Measurements from ENCODE around the gene PSMD5. TPM values are rescaled to one million over a fixed set of nuclear protein-coding genes. Genes with fewer than 3 reads are reported as not detected.

The PSMD5 gene
- total and polyA plus RNA-seq, 9 of the 15 experiments (the other 6 are each of a cell fraction or from before 2014, with no cell fraction given), result 46.4 to 148 (median 76.3) TPM

DNA sequence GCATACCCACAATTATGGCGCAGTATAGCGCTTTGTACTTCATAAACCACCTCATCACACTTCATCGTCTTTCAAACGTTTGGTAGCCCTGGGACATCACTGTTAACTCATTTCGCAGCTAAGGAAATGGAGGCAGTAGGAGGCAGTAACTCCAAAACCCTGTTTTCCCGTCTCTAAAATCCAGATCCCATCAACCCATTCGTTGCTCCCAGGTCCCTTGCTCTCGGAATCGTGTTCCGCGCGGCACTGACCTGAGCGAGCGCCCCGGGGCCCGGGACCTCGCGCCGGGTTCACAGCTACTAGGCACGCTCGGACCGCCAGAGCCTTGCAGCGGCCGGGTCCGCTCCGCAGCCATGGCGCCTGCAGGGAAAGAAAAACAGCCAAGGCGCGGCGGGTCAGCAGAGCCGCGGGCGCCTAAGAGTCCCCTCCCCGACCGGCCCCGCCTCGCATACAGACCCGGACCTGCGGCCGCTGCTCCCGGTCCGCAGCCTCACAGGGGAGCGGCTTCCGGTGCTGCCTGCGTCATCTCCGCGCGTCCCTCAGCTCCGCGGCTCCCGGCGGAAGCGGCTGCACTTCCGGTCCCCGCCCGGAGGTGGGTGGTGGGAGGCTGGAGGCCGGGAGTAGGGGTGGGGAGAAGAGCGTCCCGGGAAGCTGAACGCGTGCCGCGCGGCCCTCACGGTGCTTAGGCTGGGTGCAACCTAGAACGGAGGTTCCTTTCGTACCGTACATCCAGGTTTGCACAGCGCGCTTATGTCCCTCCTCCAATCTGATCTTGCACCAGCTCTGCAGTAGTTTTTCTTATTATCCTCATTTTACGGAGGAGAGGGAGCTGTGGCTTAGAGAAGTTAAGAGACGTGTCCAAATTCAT, 49.6 kb downstream of the PSMD5 start, which contains the start of gene FBXW2 (continued):
- TF ChIP-seq, protein P1, sequence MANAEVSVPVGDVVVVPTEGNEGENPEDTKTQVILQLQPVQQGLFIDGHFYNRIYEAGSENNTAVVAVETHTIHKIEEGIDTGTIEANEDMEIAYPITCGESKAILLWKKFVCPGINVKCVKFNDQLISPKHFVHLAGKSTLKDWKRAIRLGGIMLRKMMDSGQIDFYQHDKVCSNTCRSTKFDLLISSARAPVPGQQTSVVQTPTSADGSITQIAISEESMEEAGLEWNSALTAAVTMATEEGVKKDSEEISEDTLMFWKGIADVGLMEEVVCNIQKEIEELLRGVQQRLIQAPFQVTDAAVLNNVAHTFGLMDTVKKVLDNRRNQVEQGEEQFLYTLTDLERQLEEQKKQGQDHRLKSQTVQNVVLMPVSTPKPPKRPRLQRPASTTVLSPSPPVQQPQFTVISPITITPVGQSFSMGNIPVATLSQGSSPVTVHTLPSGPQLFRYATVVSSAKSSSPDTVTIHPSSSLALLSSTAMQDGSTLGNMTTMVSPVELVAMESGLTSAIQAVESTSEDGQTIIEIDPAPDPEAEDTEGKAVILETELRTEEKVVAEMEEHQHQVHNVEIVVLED (CRISPR knock-in tag; IDR thresholded peaks at IDR 0.05), result peak; percentile 53; the same call in 1 of the 2 replicates
- TF ChIP-seq GTF2F1 (IDR thresholded peaks at IDR 0.05; ENCODE audit: low read depth, low read length) (peak; percentile 47; the same call in 1 of the 2 replicates), ZNF324 (CRISPR knock-in tag; IDR thresholded peaks at IDR 0.05) (peak; percentile 65; the same call in 1 of the 2 replicates), ZNF644 (tag; IDR thresholded peaks at IDR 0.05; ENCODE audit: low read depth) (no peak; the same call in 1 of the 2 replicates), HEY1 (CRISPR knock-in tag; IDR thresholded peaks at IDR 0.05; ENCODE audit: borderline replicate concordance) (peak; percentile 88; the same call in 1 of the 2 replicates), MTA1 (IDR thresholded peaks at IDR 0.05; ENCODE audit: borderline replicate concordance) (peak; percentile 98), ETV1 (tag; conservative IDR thresholded peaks at IDR 0.05; ENCODE audit: low read depth) (peak; percentile 99), SUPT5H (IDR thresholded peaks at IDR 0.05) (peak; percentile 99), SMARCC2 (IDR thresholded peaks at IDR 0.05; ENCODE audit: low read depth) (peak; percentile 51; the same call in 1 of the 2 replicates), RB1 (IDR thresholded peaks at IDR 0.05; ENCODE audit: low read depth) (peak; percentile 94), NR2C1 (IDR thresholded peaks at IDR 0.05) (0 out of 2 replicates have a peak, but pooled peaks have one; percentile 46), NR2C1 (tag; IDR thresholded peaks at IDR 0.05) (peak; percentile 74), TCF3 (CRISPR knock-in tag; IDR thresholded peaks at IDR 0.05) (no peak), CBX2 (IDR thresholded peaks at IDR 0.05; ENCODE audit: insufficient read depth, low read length, poor library complexity, severe bottlenecking) (no peak)
- TF ChIP-seq, protein P2, sequence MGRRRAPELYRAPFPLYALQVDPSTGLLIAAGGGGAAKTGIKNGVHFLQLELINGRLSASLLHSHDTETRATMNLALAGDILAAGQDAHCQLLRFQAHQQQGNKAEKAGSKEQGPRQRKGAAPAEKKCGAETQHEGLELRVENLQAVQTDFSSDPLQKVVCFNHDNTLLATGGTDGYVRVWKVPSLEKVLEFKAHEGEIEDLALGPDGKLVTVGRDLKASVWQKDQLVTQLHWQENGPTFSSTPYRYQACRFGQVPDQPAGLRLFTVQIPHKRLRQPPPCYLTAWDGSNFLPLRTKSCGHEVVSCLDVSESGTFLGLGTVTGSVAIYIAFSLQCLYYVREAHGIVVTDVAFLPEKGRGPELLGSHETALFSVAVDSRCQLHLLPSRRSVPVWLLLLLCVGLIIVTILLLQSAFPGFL (CRISPR knock-in tag; IDR thresholded peaks at IDR 0.05), result 0 out of 2 replicates have a peak, but pooled peaks have one; percentile 89
- TF ChIP-seq, protein P3, sequence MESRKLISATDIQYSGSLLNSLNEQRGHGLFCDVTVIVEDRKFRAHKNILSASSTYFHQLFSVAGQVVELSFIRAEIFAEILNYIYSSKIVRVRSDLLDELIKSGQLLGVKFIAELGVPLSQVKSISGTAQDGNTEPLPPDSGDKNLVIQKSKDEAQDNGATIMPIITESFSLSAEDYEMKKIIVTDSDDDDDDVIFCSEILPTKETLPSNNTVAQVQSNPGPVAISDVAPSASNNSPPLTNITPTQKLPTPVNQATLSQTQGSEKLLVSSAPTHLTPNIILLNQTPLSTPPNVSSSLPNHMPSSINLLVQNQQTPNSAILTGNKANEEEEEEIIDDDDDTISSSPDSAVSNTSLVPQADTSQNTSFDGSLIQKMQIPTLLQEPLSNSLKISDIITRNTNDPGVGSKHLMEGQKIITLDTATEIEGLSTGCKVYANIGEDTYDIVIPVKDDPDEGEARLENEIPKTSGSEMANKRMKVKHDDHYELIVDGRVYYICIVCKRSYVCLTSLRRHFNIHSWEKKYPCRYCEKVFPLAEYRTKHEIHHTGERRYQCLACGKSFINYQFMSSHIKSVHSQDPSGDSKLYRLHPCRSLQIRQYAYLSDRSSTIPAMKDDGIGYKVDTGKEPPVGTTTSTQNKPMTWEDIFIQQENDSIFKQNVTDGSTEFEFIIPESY (CRISPR knock-in tag; IDR thresholded peaks at IDR 0.05), result peak; percentile 11; the same call in 1 of the 2 replicates
- TF ChIP-seq, protein P4, sequence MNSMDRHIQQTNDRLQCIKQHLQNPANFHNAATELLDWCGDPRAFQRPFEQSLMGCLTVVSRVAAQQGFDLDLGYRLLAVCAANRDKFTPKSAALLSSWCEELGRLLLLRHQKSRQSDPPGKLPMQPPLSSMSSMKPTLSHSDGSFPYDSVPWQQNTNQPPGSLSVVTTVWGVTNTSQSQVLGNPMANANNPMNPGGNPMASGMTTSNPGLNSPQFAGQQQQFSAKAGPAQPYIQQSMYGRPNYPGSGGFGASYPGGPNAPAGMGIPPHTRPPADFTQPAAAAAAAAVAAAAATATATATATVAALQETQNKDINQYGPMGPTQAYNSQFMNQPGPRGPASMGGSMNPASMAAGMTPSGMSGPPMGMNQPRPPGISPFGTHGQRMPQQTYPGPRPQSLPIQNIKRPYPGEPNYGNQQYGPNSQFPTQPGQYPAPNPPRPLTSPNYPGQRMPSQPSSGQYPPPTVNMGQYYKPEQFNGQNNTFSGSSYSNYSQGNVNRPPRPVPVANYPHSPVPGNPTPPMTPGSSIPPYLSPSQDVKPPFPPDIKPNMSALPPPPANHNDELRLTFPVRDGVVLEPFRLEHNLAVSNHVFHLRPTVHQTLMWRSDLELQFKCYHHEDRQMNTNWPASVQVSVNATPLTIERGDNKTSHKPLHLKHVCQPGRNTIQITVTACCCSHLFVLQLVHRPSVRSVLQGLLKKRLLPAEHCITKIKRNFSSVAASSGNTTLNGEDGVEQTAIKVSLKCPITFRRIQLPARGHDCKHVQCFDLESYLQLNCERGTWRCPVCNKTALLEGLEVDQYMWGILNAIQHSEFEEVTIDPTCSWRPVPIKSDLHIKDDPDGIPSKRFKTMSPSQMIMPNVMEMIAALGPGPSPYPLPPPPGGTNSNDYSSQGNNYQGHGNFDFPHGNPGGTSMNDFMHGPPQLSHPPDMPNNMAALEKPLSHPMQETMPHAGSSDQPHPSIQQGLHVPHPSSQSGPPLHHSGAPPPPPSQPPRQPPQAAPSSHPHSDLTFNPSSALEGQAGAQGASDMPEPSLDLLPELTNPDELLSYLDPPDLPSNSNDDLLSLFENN (IDR thresholded peaks at IDR 0.05; ENCODE audit: low read depth in 2 of 2, low read length in 2 of 2), result peak in 1 of 2 experiments; percentile 83; a peak in 2 of 4 replicates
- TF ChIP-seq, protein P5, sequence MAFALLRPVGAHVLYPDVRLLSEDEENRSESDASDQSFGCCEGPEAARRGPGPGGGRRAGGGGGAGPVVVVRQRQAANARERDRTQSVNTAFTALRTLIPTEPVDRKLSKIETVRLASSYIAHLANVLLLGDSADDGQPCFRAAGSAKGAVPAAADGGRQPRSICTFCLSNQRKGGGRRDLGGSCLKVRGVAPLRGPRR (CRISPR knock-in tag; IDR thresholded peaks at IDR 0.05), result no peak; the same call in 1 of the 2 replicates
